H1 (cell line): Measurements from ENCODE around the gene ASIC2. TPM values are rescaled to one million over a fixed set of nuclear protein-coding genes. Genes with fewer than 3 reads are reported as not detected.

Experiments used
- CTCF ChIA-PET: fragments of 300-600 bp; sonication (Branson Sonifier 250); formaldehyde crosslinking; loops from one replicate; lab custom pipeline; 2021; ENCODE audit not compliant: partially characterized antibody; lab: Charles Lee
- POLR2A ChIA-PET: fragments of 300-600 bp; sonication (Branson Sonifier 250); formaldehyde crosslinking; loops from one replicate; lab custom pipeline; 2021; ENCODE audit warnings: inconsistent platforms; ENCODE audit not compliant: partially characterized antibody; lab: Charles Lee
- DNase-seq, 2 experiments: peaks; one replicate each; pipeline versions ENCODE4 v3.0.0 to v3.0.0-alpha.2; 2010 to 2022; ENCODE audit warnings: low spot score in 2 of 2, low read depth in 1 of 2, mixed read lengths in 1 of 2
- FAIRE-seq: peaks from 2 replicates; lab custom pipeline; 2011; peaks lifted over from hg19 to GRCh38; lab: Jason Lieb, UNC
- H2AFZ ChIP-seq: 2 replicates; pipeline ENCODE4 v1.8.1; 2012; ENCODE audit warnings: low read length, inconsistent platforms
- H2AK5ac ChIP-seq: 2 replicates; pipeline ENCODE4 v1.6.1; 2013; ENCODE audit warnings: low read depth, low read length
- H2BK120ac ChIP-seq: replicated peaks from 2 replicates; pipeline ENCODE3; 2013; ENCODE audit warnings: low read depth, low read length, inconsistent platforms
- H2BK12ac ChIP-seq: 2 replicates; pipeline ENCODE4 v1.6.1; 2013; ENCODE audit warnings: low read depth, low read length
- H2BK15ac ChIP-seq: 2 replicates; pipeline ENCODE4 v1.6.1; 2013; ENCODE audit warnings: low read length
- H2BK20ac ChIP-seq: 2 replicates; pipeline ENCODE4 v1.6.1; 2013; ENCODE audit warnings: low read length
- H2BK5ac ChIP-seq: 2 replicates; pipeline ENCODE4 v1.6.1; 2013; ENCODE audit warnings: low read depth, low read length
- H3K14ac ChIP-seq: 2 replicates; pipeline ENCODE4 v1.6.1; 2013; ENCODE audit warnings: inconsistent platforms; ENCODE audit not compliant: insufficient read length
- H3K18ac ChIP-seq: 2 replicates; pipeline ENCODE4 v1.6.1; 2013; ENCODE audit warnings: low read length; ENCODE audit errors: extremely low read depth
- H3K23ac ChIP-seq: 2 replicates; pipeline ENCODE4 v1.6.1; 2013; ENCODE audit warnings: inconsistent platforms; ENCODE audit not compliant: insufficient read length
- H3K23me2 ChIP-seq: 2 replicates; pipeline ENCODE4 v1.6.1; 2013; ENCODE audit warnings: low read depth, low read length
- H3K27ac ChIP-seq: 2 replicates; pipeline ENCODE4 v1.6.1; 2011; ENCODE audit warnings: low read depth, low read length, inconsistent platforms
- H3K27me3 ChIP-seq, 4 experiments: replicated peaks in 1 of 4; 1 replicate in 1 of 4; 2 replicates in 3 of 4; pipeline versions ENCODE4 v1.6.1 to v1.8.1; 2011 to 2013; ENCODE audit warnings: low read length in 3 of 4, mild to moderate bottlenecking in 3 of 4, inconsistent platforms in 2 of 4, mixed read lengths in 2 of 4, moderate library complexity in 1 of 4; ENCODE audit not compliant: control insufficient read depth in 3 of 4, insufficient read depth in 3 of 4; ENCODE audit errors: extremely low read depth in 1 of 4
- H3K36me3 ChIP-seq, 4 experiments: 2 replicates each; pipeline versions ENCODE4 v1.6.1 to v1.8.1; 2011 to 2013; ENCODE audit warnings: mild to moderate bottlenecking in 4 of 4, low read length in 3 of 4, moderate library complexity in 2 of 4, control low read depth in 1 of 4, inconsistent platforms in 1 of 4; ENCODE audit not compliant: insufficient read depth in 4 of 4, control insufficient read depth in 2 of 4
- H3K4ac ChIP-seq: replicated peaks from 2 replicates; pipeline ENCODE3; 2013; ENCODE audit warnings: low read length, low read depth, mixed read lengths, inconsistent platforms; ENCODE audit not compliant: insufficient read length
- H3K4me1 ChIP-seq, 4 experiments: replicated peaks in 1 of 4; 1 replicate in 1 of 4; 2 replicates in 3 of 4; pipeline versions ENCODE4 v1.6.1 to v1.8.1; 2011 to 2013; ENCODE audit warnings: low read length in 3 of 4, inconsistent platforms in 2 of 4, mixed read lengths in 1 of 4; ENCODE audit not compliant: insufficient read depth in 4 of 4, control insufficient read depth in 3 of 4
- H3K4me2 ChIP-seq, 2 experiments: 2 replicates each; pipeline versions ENCODE4 v1.6.1 to v1.8.1; 2011 to 2013; ENCODE audit warnings: low read depth in 2 of 2, low read length in 2 of 2, control low read depth in 1 of 2, inconsistent platforms in 1 of 2, mild to moderate bottlenecking in 1 of 2; ENCODE audit not compliant: insufficient read depth in 1 of 2
- H3K4me3 ChIP-seq, 4 experiments: fragments of 200-600, 300-600 bp in 1 of 4; sonication (generic), shearing (Covaris generic), sonication (Bioruptor Twin) in 1 of 4; 2 replicates each; pipeline versions ENCODE4 v1.5.1 to v1.8.1; 2011 to 2016; ENCODE audit warnings: low read length in 4 of 4, low read depth in 3 of 4, control low read depth in 2 of 4, inconsistent platforms in 2 of 4, mild to moderate bottlenecking in 2 of 4, mixed read lengths in 1 of 4, moderate library complexity in 1 of 4; ENCODE audit not compliant: insufficient read depth in 2 of 4; ENCODE audit errors: extremely low read depth in 1 of 4
- H3K56ac ChIP-seq: replicated peaks from 2 replicates; pipeline ENCODE3; 2013; ENCODE audit warnings: low read depth, mild to moderate bottlenecking, mixed read lengths, low read length, inconsistent platforms; ENCODE audit not compliant: insufficient read length
- H3K79me1 ChIP-seq: 2 replicates; pipeline ENCODE4 v1.6.1; 2013; ENCODE audit warnings: low read depth, low read length, control low read depth
- H3K79me2 ChIP-seq, 2 experiments: 2 replicates each; pipeline versions ENCODE4 v1.6.1 to v1.8.1; 2012 to 2013; ENCODE audit warnings: low read length in 2 of 2, mild to moderate bottlenecking in 2 of 2, inconsistent platforms in 1 of 2; ENCODE audit not compliant: insufficient read depth in 2 of 2, control insufficient read depth in 1 of 2
- H3K9ac ChIP-seq, 4 experiments: replicated peaks in 1 of 4; 1 replicate in 1 of 4; 2 replicates in 3 of 4; pipeline versions ENCODE4 v1.6.1 to v1.8.1; 2011 to 2013; ENCODE audit warnings: low read depth in 3 of 4, low read length in 3 of 4, control low read depth in 2 of 4, mild to moderate bottlenecking in 2 of 4, moderate library complexity in 2 of 4, inconsistent platforms in 1 of 4; ENCODE audit errors: extremely low read depth in 1 of 4
- H3K9me3 ChIP-seq, 2 experiments: 2 replicates each; pipeline versions ENCODE4 v1.6.1 to v1.8.1; 2012 to 2013; ENCODE audit warnings: mild to moderate bottlenecking in 2 of 2, moderate library complexity in 2 of 2, control low read depth in 1 of 2, inconsistent platforms in 1 of 2, low read depth in 1 of 2, low read length in 1 of 2, mixed read lengths in 1 of 2; ENCODE audit not compliant: insufficient read depth in 2 of 2
- H4K20me1 ChIP-seq, 2 experiments: replicated peaks in 1 of 2; 2 replicates each; pipeline versions ENCODE3 to v1.8.1; 2011 to 2013; ENCODE audit warnings: inconsistent platforms in 2 of 2, low read length in 2 of 2, mild to moderate bottlenecking in 1 of 2; ENCODE audit not compliant: insufficient read depth in 2 of 2, control insufficient read depth in 1 of 2
- H4K5ac ChIP-seq: 2 replicates; pipeline ENCODE4 v1.6.1; 2013; ENCODE audit warnings: low read length, low read depth, mixed read lengths, inconsistent platforms; ENCODE audit not compliant: insufficient read length
- H4K8ac ChIP-seq: 2 replicates; pipeline ENCODE4 v1.8.0; 2013; ENCODE audit warnings: mild to moderate bottlenecking, moderate library complexity, low read length, inconsistent platforms; ENCODE audit not compliant: insufficient read depth; ENCODE audit errors: extremely low read depth
- H4K91ac ChIP-seq: replicated peaks from 2 replicates; pipeline ENCODE3; 2013; ENCODE audit warnings: low read length, mixed read lengths, inconsistent platforms; ENCODE audit not compliant: insufficient read length
- GABPA ChIP-seq: IDR thresholded peaks from 2 replicates; pipeline ENCODE4 v1.6.1; 2011; ENCODE audit warnings: mild to moderate bottlenecking, low read length, moderate library complexity, borderline replicate concordance; ENCODE audit not compliant: insufficient read depth
- POU5F1 ChIP-seq: IDR thresholded peaks from 2 replicates; pipeline ENCODE4 v1.6.1; 2011; ENCODE audit warnings: low read depth, mild to moderate bottlenecking, low read length, moderate library complexity
- WGBS, 2 experiments: shearing (Covaris generic) in 1 of 2; methylation state at CpG; one replicate each; pipeline versions ENCODE4 v1.1.6 to v1.1.7; 2013 to 2015; ENCODE audit warnings: low lambda C conversion rate in 2 of 2, mixed read lengths in 2 of 2, inconsistent platforms in 1 of 2, low coverage in 1 of 2, missing lambda C conversion rate in 1 of 2; ENCODE audit not compliant: insufficient replicate concordance in 2 of 2, insufficient coverage in 1 of 2, insufficient read length in 1 of 2; ENCODE audit errors: extremely low coverage in 1 of 2, missing lambda C conversion rate in 1 of 2; 5-methylcytosine and 5-hydroxymethylcytosine counted together
- polyA plus RNA-seq, 7 experiments: library from polyadenylated mRNA; depleted of rRNA in 3 of 7; stranded (reverse) in 5 of 7; unstranded in 2 of 7; fragments of >200 nt in 5 of 7; fragments of 200-250 nt in 2 of 7; gene quantifications; 1 replicate in 5 of 7; 2 replicates in 1 of 7; 4 replicates in 1 of 7; pipeline versions ENCODE4 v1.2.1 to v1.2.3, GENCODE V29; 2011 to 2013; ENCODE audit warnings: missing spikeins in 2 of 7, mixed read lengths in 2 of 7
- total RNA-seq: library from RNA; stranded (reverse); fragmentation: NEBNext Ultra II Directional; extraction: Animal tissue kit (Norgen Biotek cat#: 25700); gene quantifications from 2 replicates; pipeline ENCODE4 v1.2.1, GENCODE V29; 2021

The ASIC2 gene
- total and polyA plus RNA-seq, 2 of the 8 experiments (the other 6 are each of a cell fraction or from before 2014, with no cell fraction given), result 0.86 to 1.2 TPM

- no peak overlapping the region for H3K27ac ChIP-seq
- no peaks in the 10 kb centered on the region for H3K4me1 ChIP-seq
- no peak overlapping the region for H2AK5ac ChIP-seq
- H3K36me3 ChIP-seq, result no peaks in the 10 kb centered on the region
- no peaks in the 10 kb centered on the region for H3K9me3 ChIP-seq
- H2BK12ac ChIP-seq, result no peak overlapping the region
- H2BK5ac ChIP-seq, result no peak overlapping the region
- H3K9ac ChIP-seq, result no peak overlapping the region
- ChIA-PET CTCF (interaction anchor here (0.9 to 3.7 kb wide), 11 partner anchors 10 to 305 kb away, joined by 3 to 27 read pairs (median 5); partner anchors contain the start of gene ASIC2), POLR2A (no interaction called here)
- H3K23ac ChIP-seq, result no peak overlapping the region
- no peak overlapping the region for H4K91ac ChIP-seq
- H2BK120ac ChIP-seq, result no peak overlapping the region
- no peaks in the 10 kb centered on the region for H3K79me1 ChIP-seq
- no peak overlapping the region for H3K14ac ChIP-seq
- H3K27me3 ChIP-seq, result peaks cover 0 to 19% (median 11%) of the 10 kb centered on the region in 4 experiments; a peak in 6 of 7 replicates
- TF ChIP-seq POU5F1 (no peak), GABPA (no peak)
- no peaks in the 10 kb centered on the region for H4K20me1 ChIP-seq
- 94% methylated on average over 4 of the region's 4 CpGs; no CpG with 5 or more reads in 1 of the 2 experiments for WGBS, 2 experiments
- no peak overlapping the region for H2AFZ ChIP-seq
- no peak overlapping the region for H2BK20ac ChIP-seq
- H3K4me2 ChIP-seq, result no peak overlapping the region
- H2BK15ac ChIP-seq, result no peak overlapping the region
- no peaks in the 10 kb centered on the region for H3K79me2 ChIP-seq
- H4K5ac ChIP-seq, result no peak overlapping the region
- no peak for DNase-seq
- no peak for FAIRE-seq
- H3K23me2 ChIP-seq, result no peaks in the 10 kb centered on the region
- H3K56ac ChIP-seq, result no peak overlapping the region
- H4K8ac ChIP-seq, result no peak overlapping the region
- H3K4me3 ChIP-seq, result no peak overlapping the region
- H3K4ac ChIP-seq, result no peak overlapping the region
- no peak overlapping the region for H3K18ac ChIP-seq
Observed at GRCh38 chr17:33201283-33201682, 91.8 kb downstream of the ASIC2 start.
